Activated CD8-positive, alpha-beta memory T cell treated with anti-CD3 and anti-CD28 coated beads, Interleukin-2, amount 50 U/mL, for 48 hours (primary cell): ENCODE measurements around the gene RAF1.

ENCODE experiments used
- DNase-seq: peaks from one replicate; pipeline ENCODE4 v3.0.0-alpha.2; 2020

The RAF1 gene

DNA sequence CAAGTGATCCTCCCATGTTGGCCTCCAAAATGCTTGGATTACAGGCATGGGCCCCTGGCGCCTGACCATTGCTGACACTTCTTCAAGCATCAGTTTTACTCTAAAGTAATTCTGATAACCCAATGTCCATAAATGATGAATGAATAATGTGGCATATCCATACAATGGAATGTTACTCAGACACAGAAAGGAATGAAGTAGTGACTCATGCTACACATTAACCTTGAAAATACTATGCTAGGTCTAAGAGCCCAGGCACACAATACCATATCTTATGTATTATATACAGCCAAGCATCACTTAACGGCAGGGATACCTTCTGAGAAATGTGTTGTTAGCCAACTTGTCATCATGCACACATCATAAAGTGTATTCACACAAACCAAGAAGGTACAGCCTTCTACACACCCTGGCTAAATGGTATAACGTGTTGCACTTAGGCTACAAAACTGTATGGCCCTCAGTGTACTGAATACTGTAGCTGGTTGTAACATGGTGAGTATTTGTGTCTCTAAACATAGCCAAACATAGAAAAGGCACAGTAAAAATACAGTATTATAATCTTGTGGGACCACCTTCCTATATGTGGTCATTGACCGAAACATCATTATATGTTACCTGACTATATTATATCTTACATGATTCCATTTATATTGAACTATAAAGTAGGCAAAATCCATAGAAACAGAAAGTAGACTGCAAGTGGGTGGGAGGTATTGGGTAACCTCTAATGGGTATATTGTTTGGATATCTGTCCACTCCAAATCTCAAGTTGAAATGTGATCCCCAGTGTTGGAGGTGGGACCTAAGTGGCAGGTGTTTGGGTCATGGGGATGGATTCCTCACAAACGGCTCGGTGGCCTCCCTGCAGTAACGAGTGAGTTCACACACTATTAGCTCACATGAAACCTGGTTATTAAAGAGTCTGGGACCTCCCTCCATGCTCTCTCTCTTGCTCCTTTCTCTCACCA, 75.6 kb downstream of the RAF1 start:
- DNase-seq: no peak

DNA sequence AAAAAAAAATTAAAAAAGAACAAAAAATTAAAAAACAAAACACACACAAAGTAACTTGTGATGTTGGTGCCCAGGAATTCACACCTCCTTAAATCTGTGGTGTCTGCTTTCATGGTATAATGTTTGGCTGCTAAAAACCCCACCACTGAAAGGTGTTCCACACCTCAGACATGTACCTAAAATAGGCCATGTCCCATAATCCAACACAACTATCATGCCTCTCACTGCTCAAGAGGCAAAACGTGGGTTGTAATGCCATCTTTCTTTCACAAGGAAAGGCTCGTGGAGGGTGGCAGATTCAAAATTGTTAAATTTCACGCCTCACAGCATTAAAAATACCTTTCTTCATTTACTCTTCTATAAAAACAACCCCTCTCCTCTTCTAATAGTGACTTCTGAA, 77.5 kb downstream of the RAF1 start:
- no peak for DNase-seq

DNA sequence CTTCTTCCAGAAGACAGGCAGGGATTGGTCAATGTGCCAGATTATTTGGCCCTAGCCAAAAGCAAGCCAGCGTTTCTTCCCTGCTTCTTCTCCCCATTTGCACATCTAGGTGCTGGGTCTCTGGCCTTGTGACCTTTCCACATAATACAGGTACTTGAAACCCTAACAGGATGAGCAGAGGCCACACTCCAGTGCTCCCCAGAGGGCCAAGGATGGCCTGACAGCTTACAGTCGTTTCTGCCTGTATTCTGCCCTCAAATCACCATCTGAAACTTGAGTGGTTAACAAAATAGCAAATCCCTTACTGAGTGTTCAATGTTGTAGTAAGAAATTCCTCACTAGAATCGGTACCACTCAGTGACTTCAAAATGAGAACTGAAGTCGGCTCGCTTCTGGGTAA, 77.9 kb downstream of the RAF1 start:
- no peak for DNase-seq

DNA sequence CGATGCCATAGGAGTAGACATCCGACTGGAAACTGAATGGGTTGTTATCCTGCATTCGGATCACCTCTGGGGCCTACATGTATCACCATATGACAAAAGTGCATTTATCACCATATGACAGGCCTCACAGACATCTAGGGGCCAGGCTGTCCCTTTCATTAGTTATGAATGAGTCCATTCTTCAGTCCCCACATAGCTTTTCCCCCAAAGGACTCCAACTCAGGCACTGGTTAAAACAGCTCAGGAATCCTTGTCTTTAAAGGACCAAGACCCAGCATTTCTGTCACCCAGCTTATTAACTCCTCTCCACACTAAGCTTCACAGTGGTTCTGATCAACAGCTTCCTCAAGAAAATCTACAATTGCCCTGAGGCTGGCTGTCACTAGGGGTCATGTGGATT, 78.7 kb downstream of the RAF1 start:
- no peak for DNase-seq

DNA sequence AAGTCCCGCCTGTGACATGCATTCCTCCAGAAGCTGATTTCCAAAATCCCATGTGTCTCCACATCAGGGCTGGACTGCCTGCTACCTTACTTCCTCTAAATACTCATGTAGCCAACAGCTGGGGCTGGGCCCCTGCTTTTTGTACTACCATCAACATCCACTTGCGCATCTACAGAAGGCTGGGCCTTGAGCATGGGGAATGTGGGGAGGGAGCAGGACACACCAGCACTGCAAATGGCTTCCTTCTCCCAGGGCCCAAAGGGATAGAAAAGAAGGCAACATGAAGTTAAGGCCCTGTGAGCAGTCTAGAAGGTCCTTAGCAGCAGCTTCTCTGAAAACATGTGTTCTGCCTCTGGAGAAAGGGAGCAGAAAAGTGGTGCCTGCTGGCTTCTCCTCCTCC, 79.8 kb downstream of the RAF1 start:
- no peak for DNase-seq

DNA sequence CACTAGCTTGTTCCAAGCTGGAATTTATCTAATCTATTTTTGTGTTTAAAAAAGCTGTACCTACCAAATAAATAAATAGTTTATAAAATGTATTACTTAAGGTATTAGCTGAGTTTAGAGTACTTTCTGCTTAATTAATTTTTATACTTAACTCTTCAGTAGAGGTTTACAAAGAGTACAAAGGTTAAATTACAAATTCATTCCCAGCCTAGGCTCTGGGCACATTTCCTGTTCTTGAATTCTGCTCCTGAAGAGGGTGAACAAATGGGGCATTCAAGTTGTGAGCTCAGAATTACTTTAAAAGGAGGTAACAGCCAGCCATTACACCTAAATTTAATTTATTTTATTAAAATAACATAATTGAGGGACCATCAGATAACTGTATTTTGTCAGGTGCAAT, 80.6 kb downstream of the RAF1 start:
- no peak for DNase-seq

DNA sequence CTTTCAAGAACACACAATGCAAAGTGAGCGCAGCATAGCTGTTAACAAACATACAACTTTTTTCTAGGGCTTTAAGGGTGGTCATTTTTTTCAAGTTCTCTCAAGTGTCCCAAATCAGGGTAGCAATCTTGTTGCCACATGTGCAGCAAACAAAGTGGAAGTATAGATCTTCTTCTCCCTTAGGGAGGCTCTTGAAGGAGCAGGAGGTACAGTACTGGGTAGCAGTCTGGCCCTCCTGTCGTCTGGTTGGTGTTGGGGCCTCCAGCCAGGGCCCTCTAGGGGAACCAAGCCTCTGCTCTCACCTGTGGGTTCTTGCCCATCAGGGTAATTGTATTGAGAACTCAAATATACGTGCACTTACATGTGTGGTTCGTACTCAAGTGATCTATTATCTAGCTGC, 81.2 kb downstream of the RAF1 start:
- peak; percentile 33 for DNase-seq

DNA sequence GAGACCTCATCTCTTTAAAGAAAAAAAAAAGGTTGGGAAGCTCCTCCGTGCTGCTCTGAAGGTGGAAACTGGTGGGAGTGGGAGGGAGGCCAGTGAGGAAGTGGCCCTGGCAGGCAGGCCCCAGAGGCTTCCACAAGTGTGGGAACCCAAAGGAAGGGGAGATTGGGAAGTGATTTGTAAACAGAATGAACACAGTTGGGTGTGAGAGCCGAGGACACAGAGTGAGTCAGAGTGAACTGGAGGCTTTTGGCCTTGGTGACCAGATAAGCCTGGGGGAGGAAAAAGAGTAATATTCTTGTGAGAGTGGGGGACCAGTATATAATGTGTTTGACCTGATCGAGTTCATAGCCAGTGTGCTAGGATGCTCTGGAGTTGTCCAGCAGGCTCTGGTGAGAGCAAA, 84.0 kb downstream of the RAF1 start:
- no peak for DNase-seq

DNA sequence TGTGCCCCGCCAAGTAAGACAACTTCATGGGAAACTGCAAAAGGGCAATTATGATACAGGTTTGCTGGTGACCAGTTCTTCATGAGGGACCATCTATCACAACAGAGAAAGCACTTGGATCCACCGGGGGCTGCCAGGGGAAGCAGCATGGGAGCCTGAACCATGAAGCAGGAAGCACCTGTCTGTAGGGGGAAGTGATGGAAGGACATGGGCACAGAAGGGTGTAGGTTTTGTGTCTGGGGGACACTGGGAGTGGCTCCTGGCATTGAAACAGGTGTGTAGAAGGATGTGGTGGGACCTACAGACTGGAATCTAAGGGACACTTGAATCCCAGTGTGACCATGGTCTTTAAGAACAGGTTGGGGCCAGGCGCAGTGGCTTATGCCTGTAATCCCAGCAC, 84.5 kb downstream of the RAF1 start:
- DNase-seq: peak; percentile 37

DNA sequence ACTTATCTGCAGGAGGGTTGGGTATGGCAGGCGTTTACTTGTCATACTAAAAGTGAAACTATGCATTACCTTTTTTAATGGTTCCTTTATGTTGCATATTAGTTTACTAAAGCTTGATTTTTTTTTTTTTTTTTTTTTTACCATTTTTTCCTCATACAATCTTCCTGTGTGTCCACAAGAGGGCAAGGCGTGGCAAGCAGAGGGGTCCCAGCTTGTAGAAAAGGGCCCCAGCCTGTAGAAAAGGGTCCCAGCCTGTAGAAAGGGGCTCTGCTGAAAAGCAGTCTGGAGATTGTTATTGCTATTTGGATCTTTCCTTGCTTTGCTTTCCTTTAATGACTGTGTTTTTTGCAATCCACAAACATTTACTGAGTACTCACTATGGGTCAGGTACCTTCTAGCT, 85.2 kb downstream of the RAF1 start:
- no peak for DNase-seq

DNA sequence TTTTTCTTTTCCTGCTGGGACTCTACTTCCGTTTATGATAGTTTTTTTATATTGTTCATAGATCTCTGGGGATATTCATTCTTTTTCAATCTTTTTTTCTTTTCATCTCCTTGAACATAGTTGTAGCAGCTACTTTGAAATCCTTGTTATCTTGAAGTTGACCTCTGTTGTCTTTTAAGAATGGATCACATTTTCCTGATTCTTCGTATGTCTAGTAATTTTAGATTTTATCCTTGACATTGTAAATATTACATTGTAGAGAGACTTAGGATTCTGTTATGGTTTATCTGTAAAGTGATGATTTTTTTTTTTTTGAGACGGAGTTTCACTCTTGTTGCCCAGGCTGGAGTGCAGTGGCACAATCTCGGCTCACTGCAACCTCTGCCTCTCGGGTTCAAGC, 86.5 kb downstream of the RAF1 start:
- no peak for DNase-seq

DNA sequence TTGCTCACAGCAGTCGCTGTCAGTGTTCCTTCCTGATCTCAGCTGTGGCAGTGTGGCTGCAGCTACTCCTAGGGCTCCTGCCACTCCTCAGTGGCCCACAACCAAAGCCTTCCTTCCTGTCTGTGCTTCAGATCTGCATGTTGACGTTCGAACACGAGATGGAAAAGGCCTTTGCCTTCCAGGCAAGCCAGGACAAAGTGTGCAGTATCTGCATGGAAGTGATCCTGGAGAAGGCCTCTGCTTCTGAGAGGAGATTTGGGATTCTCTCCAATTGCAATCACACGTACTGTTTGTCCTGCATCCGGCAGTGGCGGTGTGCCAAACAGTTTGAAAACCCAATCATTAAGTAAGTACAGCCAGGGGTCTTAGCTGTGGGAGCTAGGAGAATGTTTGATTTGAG, 89.3 kb downstream of the RAF1 start:
- DNase-seq: no peak

DNA sequence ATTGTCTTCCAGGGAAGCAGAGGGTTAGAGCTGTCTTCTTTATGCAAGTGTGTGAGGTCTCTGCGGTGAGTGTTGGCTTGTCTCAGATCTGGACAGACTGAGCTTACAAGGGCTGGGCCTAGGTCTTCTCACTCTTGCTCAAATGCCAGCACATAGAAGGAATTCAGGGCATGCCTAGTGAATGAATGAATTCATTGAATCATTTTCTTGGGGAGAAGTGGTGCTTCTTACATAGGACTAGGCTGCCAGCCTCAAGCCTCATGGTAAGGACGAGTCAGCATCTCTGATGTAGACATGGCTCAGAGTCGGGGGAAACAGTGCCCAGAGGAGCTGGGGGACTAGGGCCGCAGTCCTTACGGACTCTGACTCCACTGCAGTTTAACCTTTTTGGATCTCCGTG, 89.8 kb downstream of the RAF1 start:
- DNase-seq: no peak

DNA sequence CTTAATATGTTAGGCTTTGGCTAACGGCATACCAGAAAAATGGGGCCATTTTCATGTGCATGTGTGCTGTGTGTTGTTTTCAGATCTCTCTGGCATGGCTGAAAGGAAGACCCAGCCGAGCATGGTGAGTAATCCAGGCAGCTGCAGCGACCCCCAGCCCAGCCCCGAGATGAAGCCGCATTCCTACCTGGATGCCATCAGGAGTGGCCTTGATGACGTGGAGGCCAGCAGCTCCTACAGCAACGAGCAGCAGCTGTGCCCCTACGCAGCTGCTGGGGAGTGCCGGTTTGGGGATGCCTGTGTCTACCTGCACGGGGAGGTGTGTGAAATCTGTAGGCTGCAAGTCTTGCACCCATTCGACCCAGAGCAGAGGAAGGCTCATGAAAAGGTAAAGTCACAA, 91.9 kb downstream of the RAF1 start:
- no peak for DNase-seq

DNA sequence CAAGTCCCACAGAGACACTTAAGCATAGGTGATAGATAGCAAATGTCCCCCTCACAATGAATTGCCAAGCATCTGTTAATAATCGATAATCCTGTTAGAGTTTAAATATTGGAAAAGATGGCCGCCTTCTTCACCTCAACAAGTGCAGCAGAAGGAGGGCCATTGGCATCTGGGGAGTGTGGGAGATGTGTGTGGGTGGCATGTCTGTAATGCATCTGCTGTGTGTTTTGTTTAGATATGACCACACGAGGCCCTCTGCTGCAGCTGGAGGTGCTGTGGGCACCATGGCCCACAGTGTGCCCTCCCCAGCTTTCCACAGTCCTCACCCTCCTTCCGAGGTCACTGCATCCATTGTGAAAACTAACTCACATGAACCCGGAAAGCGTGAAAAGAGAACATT, 94.1 kb downstream of the RAF1 start:
- DNase-seq: no peak

DNA sequence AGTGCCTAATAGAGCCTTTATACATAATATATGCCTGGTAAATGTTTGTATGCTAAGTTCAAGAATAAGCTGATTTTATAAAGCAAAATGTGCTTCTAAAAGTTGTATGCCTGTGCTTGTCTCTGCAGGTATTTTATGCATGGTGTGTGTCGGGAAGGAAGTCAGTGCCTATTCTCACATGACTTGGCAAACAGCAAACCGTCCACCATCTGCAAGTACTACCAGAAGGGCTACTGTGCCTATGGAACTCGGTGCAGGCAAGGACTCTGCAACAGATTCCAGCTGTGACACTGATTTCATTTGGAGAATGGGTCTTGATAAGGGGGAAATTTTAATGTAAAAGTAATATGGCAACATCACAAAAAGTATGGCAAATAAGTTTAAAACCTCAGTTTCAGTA, 95.2 kb downstream of the RAF1 start:
- no peak for DNase-seq

DNA sequence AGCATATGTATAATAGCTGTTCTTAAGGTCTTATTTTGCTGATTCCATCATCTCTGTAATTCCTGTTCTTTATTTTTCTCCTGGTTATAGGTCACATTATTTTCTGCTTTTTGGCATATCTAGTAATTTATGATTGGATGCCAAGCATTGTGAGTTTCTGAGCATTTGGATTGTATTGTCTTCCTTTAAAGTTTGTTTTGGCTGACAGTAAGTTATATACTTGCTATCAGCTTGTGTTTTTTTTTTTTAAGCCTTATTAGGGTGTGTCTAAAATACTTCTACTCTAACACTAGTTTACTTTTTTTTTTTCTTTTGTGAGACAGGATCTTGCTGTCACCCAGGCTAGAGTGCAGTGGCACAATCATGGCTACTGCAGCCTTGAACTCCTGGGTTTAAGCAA, 96.9 kb downstream of the RAF1 start:
- no peak for DNase-seq

DNA sequence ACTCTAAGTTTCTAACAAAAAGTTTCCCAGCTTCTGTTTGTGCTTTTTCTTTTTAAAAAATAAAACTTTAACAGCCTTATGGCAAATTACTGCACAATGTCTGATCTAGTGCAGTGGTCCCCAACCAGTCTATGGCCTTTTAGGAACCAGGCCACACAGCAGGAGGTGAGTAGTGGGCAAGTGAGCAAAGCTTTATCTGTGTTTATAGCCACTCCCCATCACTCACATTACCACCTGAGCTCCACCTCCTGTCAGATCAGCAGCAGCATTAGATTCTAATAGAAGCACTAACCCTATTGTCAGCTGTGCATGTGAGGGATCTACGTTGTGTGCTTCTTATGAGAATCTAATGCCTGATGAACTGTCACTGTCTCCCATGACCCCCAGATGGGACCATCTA, 101.5 kb downstream of the RAF1 start:
- DNase-seq: no peak

DNA sequence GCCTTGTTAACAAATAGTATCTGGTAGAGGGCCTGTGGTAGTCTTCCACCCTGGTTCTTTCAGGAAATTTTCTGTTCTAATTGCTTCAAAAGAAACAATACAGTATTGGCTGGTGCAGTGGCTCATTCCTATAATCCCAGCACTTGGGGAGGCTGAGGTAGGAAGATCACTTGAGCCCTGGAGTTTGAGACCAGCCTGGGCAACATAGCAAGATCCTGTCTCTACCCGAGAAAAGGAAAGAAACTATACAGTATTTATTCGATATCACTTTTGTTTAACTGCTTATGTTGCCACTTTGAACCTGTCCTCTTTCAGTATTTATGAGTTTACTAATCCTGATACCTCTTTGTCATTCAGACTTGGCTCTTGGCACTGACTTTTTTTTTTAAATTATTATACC, 102.5 kb downstream of the RAF1 start:
- DNase-seq: no peak

DNA sequence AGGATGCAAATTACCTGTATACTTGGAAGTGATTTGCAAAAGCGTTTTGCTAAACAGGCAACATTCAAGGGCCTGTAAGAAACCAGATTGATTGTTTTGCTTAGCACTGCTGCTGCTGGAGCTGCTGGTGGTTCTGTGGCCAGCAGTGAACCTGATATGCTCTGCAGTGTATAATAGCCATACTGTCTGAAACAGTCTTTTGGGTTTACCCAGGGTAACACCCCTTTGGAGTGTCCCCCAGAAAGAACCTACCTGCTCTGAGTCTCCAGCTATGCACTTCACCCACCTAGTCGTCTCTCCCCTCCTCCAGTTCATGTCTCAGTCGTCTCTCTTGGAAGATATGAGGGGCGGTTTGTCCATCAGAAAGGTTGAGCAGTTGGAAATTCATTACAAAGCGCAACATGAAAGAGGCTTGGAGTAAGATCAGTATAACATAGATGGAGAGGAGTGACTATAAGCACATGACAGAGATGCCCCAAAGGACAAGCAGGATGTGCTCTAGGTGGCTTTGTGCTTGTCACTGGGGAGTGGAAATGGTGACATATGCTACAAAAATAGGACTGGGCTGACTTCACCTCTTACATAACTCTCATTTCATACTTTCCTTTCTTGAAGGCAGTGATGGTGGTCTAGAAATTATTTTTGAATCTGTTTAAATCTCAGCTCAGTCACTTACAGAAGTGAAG, 103.3 kb downstream of the RAF1 start:
- DNase-seq: no peak

DNA sequence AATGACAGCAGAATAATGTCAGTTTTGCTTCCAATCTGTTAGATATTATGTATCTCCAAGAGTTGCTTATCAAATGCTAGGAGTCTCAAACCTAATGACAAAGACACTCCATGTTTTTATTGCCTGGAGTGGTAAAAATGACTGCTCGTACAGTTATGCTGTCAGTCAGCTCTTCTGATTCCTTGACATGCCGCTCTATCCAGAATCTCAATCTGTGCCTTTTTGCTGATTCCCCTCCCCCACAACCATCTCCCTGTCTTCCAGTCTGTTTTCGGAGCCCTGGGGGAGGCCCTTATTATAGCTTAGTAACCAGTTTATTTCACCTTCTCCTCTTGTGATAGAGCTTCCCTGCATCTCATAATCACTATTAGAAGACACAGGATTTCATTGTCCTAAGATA, 104.4 kb downstream of the RAF1 start:
- no peak for DNase-seq

DNA sequence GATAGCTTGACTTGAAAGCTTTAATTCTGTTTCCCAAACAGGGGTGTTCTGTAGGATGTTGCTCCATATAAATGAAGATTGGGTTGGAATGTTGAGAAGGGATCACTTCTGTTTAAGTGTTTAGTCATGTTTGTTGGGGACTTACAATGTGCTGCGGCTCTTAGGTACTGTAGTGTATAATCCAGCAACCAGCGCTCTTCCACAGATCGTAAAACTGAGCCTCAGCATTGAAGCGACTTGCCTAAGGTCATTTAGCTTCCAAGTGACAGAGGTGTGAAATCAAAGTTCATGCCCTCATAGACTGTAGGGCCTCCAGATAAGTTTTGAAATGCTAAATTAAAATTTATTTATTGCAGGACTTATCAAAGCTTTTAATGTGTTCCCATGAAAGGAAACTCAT, 105.2 kb downstream of the RAF1 start:
- no peak for DNase-seq

DNA sequence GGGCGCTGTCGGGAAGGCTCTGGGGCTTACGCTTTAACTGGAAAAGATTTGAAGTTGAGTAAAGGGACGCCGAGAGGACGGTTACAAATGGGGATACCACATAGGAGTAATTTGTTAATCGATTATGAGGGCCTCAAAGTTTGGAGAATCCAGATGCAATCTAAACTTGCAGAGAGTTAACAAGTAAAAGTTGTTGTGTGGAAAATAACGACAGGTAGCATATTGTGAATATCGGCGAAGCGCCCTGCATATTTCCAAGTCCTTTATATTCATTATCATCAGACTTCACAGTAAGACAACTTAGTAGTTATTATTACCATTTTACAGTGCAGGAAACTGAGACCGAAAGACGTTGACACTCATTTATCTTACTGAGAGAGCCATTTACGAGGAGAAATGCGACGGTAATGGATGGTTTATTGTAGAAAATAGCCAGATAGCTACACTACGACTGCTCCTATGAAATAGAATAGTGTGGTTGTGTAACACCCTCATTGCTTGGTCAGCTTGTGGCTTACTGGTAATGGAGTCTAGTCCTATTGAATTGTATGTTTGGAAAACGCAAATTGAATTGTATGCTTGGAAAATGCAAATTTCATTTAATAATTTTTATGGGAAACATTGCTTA, 106.3 kb downstream of the RAF1 start:
- DNase-seq: no peak
